GM18505 (cell line): ENCODE results near the gene OR4F17.
"Not testable (repeated sequence)": the region's sequence is repeated elsewhere in the genome, so short reads cannot be mapped to it uniquely, and the experiment has no call there.

ENCODE experiments used
- ATAC-seq: cut with Tn5 transposase; IDR thresholded peaks from one replicate; pipeline ENCODE4 v1.9.1; 2021; ENCODE audit not compliant: unreplicated experiment

Gene OR4F17

GRCh38 chr19:106804-107203 is at the start of gene OR4F17:
Gene OR4F17, plus strand, starts transcription at chr19:107104. Its CDS starts 3,575 bp downstream, at chr19:110679.
- not testable (repeated sequence) for ATAC-seq

DNA sequence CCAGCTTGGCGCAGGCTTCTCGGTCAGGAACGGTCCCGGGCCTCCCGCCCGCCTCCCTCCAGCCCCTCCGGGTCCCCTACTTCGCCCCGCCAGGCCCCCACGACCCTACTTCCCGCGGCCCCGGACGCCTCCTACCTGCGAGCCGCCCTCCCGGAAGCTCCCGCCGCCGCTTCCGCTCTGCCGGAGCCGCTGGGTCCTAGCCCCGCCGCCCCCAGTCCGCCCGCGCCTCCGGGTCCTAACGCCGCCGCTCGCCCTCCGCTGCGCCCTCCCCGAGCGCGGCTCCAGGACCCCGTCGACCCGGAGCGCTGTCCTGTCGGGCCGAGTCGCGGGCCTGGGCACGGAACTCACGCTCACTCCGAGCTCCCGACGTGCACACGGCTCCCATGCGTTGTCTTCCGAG is 36.1 kb upstream of the OR4F17 start:
- ATAC-seq, result not testable (repeated sequence)

- not testable (repeated sequence) for ATAC-seq
Observed at GRCh38 chr19:82864-83263, 24.0 kb upstream of the OR4F17 start.

GRCh38 chr19:83626-84025 is 23.3 kb upstream of the OR4F17 start:
- not testable (repeated sequence) for ATAC-seq

DNA sequence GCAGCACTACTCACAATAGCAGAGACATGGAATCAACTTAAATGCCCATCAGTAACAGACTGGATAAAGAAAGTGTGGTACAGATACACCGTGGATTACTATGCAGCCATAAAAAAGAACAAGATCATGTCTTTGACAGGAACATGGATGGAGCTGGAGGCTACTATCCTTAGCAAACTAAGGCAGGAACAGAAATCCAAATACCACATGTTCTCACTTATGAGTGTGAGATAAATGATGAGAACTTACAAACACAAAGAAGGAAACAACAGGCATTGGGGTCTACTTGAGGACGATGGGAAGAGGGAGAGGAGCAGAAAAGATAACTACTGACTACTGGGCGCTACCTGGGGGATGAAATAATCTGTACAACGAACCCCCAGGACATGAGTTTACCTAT is 16.2 kb upstream of the OR4F17 start:
- not testable (repeated sequence) for ATAC-seq

- ATAC-seq, result not testable (repeated sequence)
Observed at GRCh38 chr19:94794-95193, 12.1 kb upstream of the OR4F17 start.

GRCh38 chr19:97647-98046 is 9.3 kb upstream of the OR4F17 start:
- ATAC-seq, result not testable (repeated sequence)

DNA sequence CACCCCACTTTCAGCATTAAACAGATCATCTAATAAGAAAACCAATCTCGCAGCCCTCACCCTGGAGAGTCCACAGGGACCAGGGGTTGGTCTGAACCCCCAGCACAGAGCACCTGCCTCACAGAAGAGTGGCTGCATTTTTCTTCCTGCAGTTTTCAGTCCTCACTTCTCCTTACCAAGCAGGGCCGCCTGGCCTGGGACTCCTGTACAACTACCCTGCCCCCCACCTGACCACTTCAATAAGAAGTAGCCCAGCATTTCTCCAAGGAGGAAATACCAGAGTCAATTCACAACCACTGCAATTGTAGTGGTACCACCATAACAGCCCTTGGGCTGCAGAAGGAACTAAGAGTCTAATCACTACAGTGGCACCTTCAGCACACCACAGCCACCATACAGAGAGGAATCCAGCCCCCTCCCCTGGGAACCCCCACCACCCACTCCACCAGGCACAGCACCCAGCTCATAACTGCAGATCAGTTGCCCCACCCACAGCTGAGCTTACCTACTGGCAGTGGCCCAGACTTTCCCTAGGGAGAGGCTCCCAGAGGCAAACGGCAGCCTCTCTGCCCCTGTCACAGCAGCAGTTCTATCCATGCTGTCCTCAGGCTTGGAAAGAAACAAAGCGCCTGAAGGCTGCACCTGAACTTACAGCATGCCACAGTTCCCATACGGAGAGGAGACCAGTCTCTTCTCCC is 13.7 kb downstream of the OR4F17 start:
- ATAC-seq, result not testable (repeated sequence)
